Hypothalamus (tissue), 51 donors: ENCODE measurements around the gene GRB14.
"Not testable (repeated sequence)": the region's sequence is repeated elsewhere in the genome, so short reads cannot be mapped to it uniquely, and the experiment has no call there.

ENCODE experiments used
- DNase-seq, 51 donors: peaks; one replicate each; lab custom pipeline; 2025; lab: John Stamatoyannopoulos, UW

The GRB14 gene

DNA sequence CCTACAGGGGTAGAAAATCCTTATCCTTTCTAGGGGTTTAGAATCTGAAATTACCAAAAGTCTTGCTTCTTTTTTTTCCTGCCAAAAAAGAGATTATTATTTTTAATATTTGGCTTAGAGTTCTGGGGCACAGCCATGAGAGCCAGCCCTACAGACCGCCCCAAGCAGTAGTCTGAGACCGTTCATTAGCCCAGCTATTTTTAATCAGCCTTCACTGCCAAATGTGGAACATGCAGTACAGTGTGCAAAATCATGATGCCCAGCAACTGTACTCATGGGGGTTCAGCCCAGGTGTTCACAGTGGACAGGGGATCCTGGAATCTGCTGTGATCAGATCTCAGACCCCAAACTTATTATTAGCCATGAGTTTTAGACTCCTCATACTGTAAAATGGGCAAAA lies 60.4 kb downstream of the GRB14 start:
- DNase-seq = no peak

- peak in 1 of 51 donors; percentile 21 for DNase-seq
These were observed 61.0 kb downstream of the GRB14 start for GRCh38 chr2:164560181-164560792.

DNA sequence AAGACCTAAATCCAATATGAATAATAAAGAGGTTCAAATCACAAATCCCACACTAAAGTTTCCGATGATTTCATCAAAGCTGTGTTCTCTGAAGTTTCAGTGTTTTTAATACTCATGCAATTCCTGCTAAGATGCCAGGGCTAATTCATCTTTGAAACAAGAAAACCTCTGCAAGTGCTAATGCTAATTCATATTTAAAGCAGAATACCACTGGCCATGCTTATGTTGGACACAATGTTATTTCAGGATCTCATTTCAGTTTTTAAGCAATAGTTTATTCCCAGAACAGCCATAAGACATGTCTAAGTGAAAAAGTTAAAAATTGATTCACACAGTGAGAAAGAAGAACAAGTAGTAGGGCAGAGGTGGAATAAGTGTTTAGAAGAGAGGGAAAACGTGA lies 62.8 kb downstream of the GRB14 start:
- DNase-seq = no peak

DNA sequence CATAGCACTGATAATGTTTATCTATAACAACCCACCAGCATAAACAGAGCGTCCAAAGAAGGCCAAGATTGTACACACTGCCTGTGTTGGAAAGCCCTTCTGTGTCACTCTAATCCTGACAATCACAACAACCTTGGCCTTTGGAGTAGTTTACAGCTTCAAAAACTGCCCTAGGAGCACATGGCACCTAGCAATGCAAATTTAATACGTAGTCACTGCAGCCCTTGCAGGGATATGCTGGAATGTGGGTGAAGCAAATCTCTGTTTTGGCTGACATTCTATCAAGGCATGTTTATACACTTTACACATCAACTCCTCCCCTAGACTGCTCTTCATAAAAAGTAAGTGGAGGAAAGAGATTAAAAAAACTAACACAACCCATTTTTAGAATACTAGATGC lies 66.8 kb downstream of the GRB14 start:
- DNase-seq = no peak

DNA sequence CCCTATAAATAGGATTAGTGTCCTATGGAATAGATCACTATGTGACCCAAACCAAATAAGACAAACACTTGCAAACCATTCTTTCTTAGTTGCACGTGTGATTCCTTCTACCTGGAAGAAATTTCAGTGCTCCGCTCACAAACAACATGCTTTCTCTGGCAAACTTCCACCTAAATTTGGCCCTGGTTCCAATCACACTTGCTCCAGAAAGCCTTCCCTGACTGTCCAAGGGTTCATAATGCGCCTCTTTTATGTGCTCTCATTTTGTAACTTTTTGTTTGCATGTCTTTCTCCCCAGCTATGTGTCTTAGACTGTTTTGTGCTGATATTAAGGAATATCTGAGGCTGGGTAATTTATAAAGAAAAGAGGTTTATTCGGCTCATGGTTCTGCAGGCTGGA lies 69.8 kb downstream of the GRB14 start:
- no peak for DNase-seq

- DNase-seq = not testable (repeated sequence)
These were observed 71.6 kb downstream of the GRB14 start for GRCh38 chr2:164549705-164550104.

DNA sequence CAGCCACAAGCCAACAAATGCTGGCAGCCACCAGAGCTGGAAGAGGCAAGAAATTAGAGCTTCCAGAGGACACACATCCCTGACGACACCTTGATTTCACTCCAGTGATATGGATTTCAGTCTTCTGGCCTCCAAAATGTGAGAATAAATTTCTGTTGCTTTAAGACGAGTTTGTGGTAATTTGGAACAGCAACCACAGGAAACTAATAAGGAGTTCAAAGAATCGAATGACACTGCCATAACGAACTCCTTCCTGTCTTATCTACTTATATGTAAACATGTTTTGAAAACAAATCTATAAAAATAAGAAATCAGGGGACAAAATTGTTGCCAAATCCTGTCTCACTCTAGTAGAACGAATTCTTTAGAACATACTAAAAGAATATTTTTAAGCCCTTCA lies 75.8 kb downstream of the GRB14 start:
- no peak for DNase-seq

DNA sequence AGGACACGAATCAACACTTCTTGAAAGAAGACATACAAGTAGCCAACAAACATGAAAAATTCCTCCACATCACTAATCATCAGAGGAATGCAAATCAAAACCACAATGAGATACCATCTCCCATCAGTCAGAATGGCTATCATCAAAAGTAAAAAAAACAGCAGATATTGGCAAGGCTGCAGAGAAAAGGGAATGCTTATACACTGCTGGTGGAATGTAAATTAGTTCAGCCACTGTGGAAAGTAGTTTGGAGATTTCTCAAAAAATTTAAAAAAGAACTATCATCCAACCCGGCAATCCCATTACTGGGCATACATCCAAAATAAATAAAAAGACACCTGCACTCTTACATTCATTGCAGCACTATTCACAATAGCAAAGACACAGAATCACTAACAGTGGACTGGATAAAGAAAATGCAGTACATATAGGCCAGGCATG lies 78.7 kb downstream of the GRB14 start:
- DNase-seq = no peak

DNA sequence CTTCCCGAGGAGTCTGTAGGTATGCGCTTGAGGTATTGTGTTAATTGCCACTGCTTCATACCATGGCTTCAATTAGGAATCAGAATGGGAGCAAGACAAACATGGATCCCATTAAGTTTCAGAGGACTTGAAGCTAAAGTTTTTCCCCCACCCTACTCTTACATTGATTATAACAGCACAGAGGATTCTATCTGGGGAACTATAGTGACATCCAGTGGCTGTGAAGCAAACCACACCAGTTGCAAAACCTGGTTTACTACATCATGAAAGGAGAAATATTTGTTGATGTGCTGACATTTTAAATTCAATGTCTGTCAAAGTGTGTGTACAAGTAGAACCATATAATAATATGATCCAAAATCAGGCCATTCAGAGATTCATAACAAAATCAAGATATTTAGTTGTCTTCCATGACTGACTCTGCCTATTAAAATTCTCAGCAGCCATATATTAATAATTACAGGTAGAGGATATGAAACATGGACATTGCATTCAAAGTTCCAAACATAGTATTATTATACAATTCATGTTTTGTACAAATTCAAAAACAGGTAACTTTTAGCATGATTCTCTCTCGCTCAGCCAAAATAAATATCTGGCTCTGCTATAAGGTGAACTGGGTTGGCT lies 82.9 kb downstream of the GRB14 start:
- DNase-seq = peak in 7 of 51 donors; percentile 2 to 28 (median 9)

- no peak for DNase-seq
These were observed 85.8 kb downstream of the GRB14 start for GRCh38 chr2:164535280-164536025.

- no peak for DNase-seq
These were observed 90.8 kb downstream of the GRB14 start for GRCh38 chr2:164530464-164530863.

DNA sequence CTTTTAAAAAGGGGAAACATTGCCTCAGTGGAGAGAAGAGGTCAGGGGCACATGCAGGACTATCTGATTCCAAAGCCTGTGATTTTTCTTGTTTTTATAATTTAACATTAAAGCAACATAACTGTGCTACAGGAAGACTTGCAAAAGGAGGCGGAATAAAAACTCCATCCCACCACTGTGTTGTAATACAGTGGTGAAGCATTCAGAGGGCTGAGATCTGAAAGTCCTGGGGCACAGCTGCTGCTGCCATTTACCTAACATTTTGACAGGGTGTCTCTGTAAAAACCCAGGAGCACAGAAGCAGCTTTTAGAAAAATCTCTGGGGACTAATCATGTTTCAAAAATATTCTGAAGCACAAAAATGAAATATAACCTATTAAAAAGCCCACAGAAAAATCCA lies 97.6 kb downstream of the GRB14 start:
- no peak for DNase-seq

GRCh38 chr2:164523009-164523408 lies 98.3 kb downstream of the GRB14 start:
- DNase-seq = no peak

DNA sequence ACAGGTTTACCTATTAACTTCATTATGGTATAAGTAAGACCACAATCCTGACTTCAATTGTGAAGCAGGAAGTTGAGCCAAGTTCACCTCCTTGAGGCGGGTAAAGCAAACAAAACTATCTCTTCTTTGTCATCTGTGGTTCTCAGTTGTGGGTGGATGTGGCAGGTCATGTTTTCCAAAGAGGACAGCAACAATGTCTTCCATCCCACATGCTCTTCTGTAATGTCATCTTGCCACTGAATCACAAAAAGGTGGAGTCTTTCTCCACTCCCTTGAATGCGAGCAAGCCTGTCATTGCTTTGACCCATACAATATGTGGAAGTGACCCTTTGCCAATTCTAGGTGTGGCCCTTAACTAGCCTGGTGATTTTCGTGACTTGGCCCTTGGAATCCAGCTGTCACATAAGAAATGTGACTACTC lies 98.7 kb downstream of the GRB14 start:
- no peak for DNase-seq

DNA sequence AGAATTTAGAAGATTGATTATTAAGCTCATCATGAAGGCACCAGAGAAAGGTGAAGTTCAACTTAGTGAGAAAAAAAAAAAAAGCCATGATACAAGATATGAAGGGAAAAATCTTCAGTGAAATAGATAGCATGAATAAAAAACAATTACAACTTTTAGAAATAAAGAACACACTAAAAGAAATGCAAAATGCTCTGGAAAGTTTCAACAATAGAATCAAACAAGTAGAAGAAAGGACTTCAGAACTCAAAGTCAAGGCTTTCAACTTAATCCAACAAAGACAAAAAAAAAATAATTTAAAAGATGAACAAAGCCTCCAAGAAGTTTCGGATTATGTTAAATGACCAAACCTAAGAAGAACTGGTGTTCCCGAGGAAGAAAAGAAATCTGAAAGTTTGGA lies 105.5 kb downstream of the GRB14 start:
- DNase-seq = no peak

DNA sequence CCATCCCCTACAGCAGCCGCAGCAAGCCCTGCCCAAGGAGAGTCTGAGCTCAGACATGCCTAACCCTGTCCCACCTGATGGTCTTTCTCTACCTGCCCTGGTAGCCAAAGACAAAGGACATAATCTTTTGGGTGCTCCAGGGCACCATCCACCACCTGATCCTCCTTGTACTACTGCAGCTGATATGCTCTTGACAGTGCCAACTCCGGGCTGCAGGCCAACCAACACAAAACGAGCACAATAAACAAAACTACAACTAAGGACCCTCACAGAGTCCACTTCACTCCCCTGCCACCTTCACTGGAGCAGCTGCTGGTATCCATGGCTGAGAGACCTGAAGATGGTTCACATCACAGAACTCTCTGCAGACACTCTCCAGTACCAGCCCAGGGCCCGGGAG lies 106.3 kb downstream of the GRB14 start:
- no peak for DNase-seq

GRCh38 chr2:164514491-164514890 lies 106.8 kb downstream of the GRB14 start:
- DNase-seq = no peak

GRCh38 chr2:164512871-164513270 lies 108.4 kb downstream of the GRB14 start:
- DNase-seq = no peak

DNA sequence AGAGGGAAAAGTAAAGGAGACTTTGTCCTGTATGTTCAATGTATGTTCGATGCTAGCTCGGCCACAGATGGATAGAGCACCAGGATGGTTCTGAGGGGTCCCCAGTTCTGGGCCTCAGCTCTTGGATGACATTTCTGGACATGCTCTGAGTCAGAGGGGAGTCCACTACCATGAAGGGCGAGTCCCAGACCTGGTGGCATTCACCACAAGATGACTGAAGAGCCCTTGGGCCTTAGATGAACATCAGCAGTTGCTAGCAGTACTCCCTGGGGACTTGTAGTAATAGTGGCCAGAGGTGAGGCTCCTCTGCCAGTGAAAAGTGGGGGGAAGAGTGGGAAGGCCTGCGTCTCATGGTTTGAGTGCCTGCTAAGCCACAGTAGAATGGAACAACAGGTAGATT lies 109.5 kb downstream of the GRB14 start:
- no peak for DNase-seq

DNA sequence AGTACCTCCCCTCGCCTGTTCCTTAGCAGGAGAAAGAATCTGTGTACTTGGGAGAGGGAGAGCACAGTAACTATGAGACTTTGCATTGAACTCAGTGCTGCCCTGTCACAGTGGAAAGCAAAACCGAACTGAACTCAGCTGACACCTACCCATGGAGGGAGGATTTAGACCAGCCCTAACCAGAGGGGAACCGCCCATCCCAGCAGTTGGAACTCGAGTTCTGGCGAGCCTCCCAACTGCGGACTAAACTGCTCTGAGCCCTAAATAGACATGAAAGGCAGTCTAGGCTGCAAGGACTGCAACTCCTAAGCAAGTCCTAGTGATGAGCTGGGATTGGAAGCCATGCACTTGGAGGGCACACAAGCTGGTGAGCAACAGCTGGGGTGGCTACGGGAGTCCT lies 110.4 kb downstream of the GRB14 start:
- DNase-seq = no peak

- DNase-seq = no peak
These were observed 112.0 kb downstream of the GRB14 start for GRCh38 chr2:164509137-164509877.
